Lung (tissue), 12 donors: ENCODE measurements around the gene BSDC1. TPM values are rescaled to one million over a fixed set of nuclear protein-coding genes. Genes with fewer than 3 reads are reported as not detected.
"Not testable (repeated sequence)": the region's sequence is repeated elsewhere in the genome, so short reads cannot be mapped to it uniquely, and the experiment has no call there.

Experiments used
- ATAC-seq: fragments of 200-7000 bp; cut with Tn5 transposase; one replicate; pipeline ENCODE4 v1.9.1; 2020; ENCODE audit warnings: moderate number of reproducible peaks; ENCODE audit not compliant: insufficient read depth, low FRiP score
- DNase-seq, 3 donors: peaks; one replicate each; pipeline ENCODE4 v3.0.0-alpha.2; 2013 to 2017
- H3K27ac ChIP-seq, 2 donors: one replicate each; pipeline ENCODE4 v1.5.1; 2013; ENCODE audit warnings: mild to moderate bottlenecking in 2 of 2, moderate library complexity in 2 of 2, control low read depth in 1 of 2, inconsistent platforms in 1 of 2, low read depth in 1 of 2, low read length in 1 of 2
- H3K27me3 ChIP-seq, 3 donors: one replicate each; pipeline ENCODE4 v1.5.1; 2013; ENCODE audit warnings: low read length in 2 of 3; ENCODE audit not compliant: control insufficient read depth in 3 of 3, insufficient read depth in 3 of 3
- H3K36me3 ChIP-seq, 4 donors: one replicate each; pipeline ENCODE4 v1.5.1; 2013; ENCODE audit warnings: low read length in 4 of 4, mild to moderate bottlenecking in 1 of 4, moderate library complexity in 1 of 4; ENCODE audit not compliant: control insufficient read depth in 4 of 4, insufficient read depth in 4 of 4
- H3K4me1 ChIP-seq, 5 donors: one replicate each; pipeline ENCODE4 v1.5.1; 2013; ENCODE audit warnings: low read length in 5 of 5, mild to moderate bottlenecking in 2 of 5, moderate library complexity in 1 of 5; ENCODE audit not compliant: control insufficient read depth in 5 of 5, insufficient read depth in 5 of 5
- H3K4me3 ChIP-seq: one replicate; pipeline ENCODE4 v1.5.1; 2013; ENCODE audit warnings: mild to moderate bottlenecking, control low read depth, moderate library complexity
- H3K9ac ChIP-seq, 2 donors: one replicate each; pipeline ENCODE4 v1.5.1; 2013; ENCODE audit warnings: low read length in 2 of 2, control low read depth in 1 of 2; ENCODE audit not compliant: insufficient read depth in 1 of 2
- H3K9me3 ChIP-seq, 4 donors: one replicate each; pipeline ENCODE4 v1.5.1; 2013; ENCODE audit warnings: low read length in 3 of 4, mild to moderate bottlenecking in 1 of 4, moderate library complexity in 1 of 4; ENCODE audit not compliant: control insufficient read depth in 4 of 4, insufficient read depth in 3 of 4
- CTCF ChIP-seq: IDR thresholded peaks from 2 replicates; pipeline ENCODE4 v1.5.1; 2012; ENCODE audit warnings: mild to moderate bottlenecking; ENCODE audit errors: control extremely low read depth, extremely low read depth
- WGBS, 2 donors: extraction: QIAGEN DNeasy Blood & Tissue Kit; methylation state at CpG; one replicate each; pipeline ENCODE4 v1.1.7; 2013; 5-methylcytosine and 5-hydroxymethylcytosine counted together
- polyA plus RNA-seq, 2 donors: library from polyadenylated mRNA; stranded (reverse); fragments of 200-250 nt; gene quantifications; one replicate each; pipeline ENCODE4 v1.2.1, GENCODE V29; 2013
- total RNA-seq, 2 donors: library from RNA; depleted of rRNA in 1 of 2; stranded (reverse); fragments of >200 nt in 1 of 2; gene quantifications; one replicate each; pipeline ENCODE4 v1.2.1, GENCODE V29; 2014 to 2021
- donor health status: control.
- donor health status: control.
- donor health status: Bipolar disorder and iron deficiency.
- donor health status: healthy.
- donor health status: DM: yes; HTN: yes; CAD: no.

Gene BSDC1
- total and polyA plus RNA-seq, 4 donors, result 32.8 to 80.5 (median 48.3) TPM

GRCh38 chr1:32357614-32358013 is 36.6 kb downstream of the BSDC1 start:
- TF ChIP-seq CTCF, result no peak
- Histone ChIP-seq H3K36me3 (peaks cover 0 to 4% (median under 1%) of the 10 kb centered on the region in 4 donors), H3K4me3 (no peak overlapping the region), H3K4me1 (peaks cover 9 to 31% (median 16%) of the 10 kb centered on the region in 5 donors), H3K9me3 (no peaks in the 10 kb centered on the region), H3K27ac (no peak overlapping the region), H3K9ac (no peak overlapping the region), H3K27me3 (no peaks in the 10 kb centered on the region)
- WGBS, 2 donors, result 81 to 83% methylated on average over 6 of the region's 6 CpGs
- no peak for DNase-seq
- no peak for ATAC-seq

- ATAC-seq, result no peak
- Histone ChIP-seq H3K9ac (no peak overlapping the region), H3K9me3 (no peaks in the 10 kb centered on the region), H3K27me3 (no peaks in the 10 kb centered on the region), H3K4me3 (no peak overlapping the region), H3K27ac (no peak overlapping the region), H3K36me3 (peaks cover 0 to 4% (median under 1%) of the 10 kb centered on the region in 4 donors), H3K4me1 (peaks cover 13 to 30% (median 19%) of the 10 kb centered on the region in 5 donors)
- TF ChIP-seq CTCF, result no peak
- no peak for DNase-seq
- WGBS, 2 donors, result 98 to 100% methylated on average over 1 of the region's 1 CpG
Measured at GRCh38 chr1:32356478-32356877, 37.8 kb downstream of the BSDC1 start.

- not testable (repeated sequence) for H3K36me3 ChIP-seq, ATAC-seq, DNase-seq, H3K27ac ChIP-seq, H3K27me3 ChIP-seq, H3K4me3 ChIP-seq, H3K9ac ChIP-seq, H3K9me3 ChIP-seq
- WGBS, 2 donors, result 85 to 92% methylated on average over 5 to 6 of the region's 6 CpGs
- H3K4me1 ChIP-seq, result peaks cover 13 to 30% (median 16%) of the 10 kb centered on the region in 5 donors
Measured at GRCh38 chr1:32355778-32356177, 38.5 kb downstream of the BSDC1 start.

- WGBS, 2 donors, result 32 to 36% methylated on average over 2 of the region's 2 CpGs
- peak; percentile 80 to 94 (median 86) for DNase-seq
- Histone ChIP-seq H3K27ac (peak overlapping the region; percentile 43 to 61), H3K4me3 (no peak overlapping the region), H3K36me3 (peaks cover 0 to 4% (median under 1%) of the 10 kb centered on the region in 4 donors), H3K4me1 (peaks cover 13 to 36% (median 20%) of the 10 kb centered on the region in 5 donors), H3K9ac (no peak overlapping the region), H3K27me3 (no peaks in the 10 kb centered on the region), H3K9me3 (no peaks in the 10 kb centered on the region)
- TF ChIP-seq CTCF, result no peak
- no peak for ATAC-seq
Measured at GRCh38 chr1:32353886-32354570, 40.2 kb downstream of the BSDC1 start.
